Neuronal stem cell (in vitro differentiated cells): ENCODE results near the gene PIBF1.
"Not testable (repeated sequence)": the region's sequence is repeated elsewhere in the genome, so short reads cannot be mapped to it uniquely, and the experiment has no call there.

Experiments used
- DNase-seq: peaks from one replicate; pipeline ENCODE4 v3.0.0-alpha.2; 2013; ENCODE audit warnings: low spot score
- H2AFZ ChIP-seq: one replicate; pipeline ENCODE4 v1.6.1; 2013; ENCODE audit warnings: mild to moderate bottlenecking, low read length, inconsistent platforms
- H2AK5ac ChIP-seq: 2 replicates; pipeline ENCODE4 v1.6.1; 2013; ENCODE audit warnings: low read depth, mild to moderate bottlenecking, inconsistent platforms, low read length, moderate library complexity, mixed read lengths
- H2BK120ac ChIP-seq: 2 replicates; pipeline ENCODE4 v1.6.1; 2013; ENCODE audit warnings: low read depth, mild to moderate bottlenecking, inconsistent platforms, low read length, moderate library complexity, mixed read lengths
- H2BK12ac ChIP-seq: one replicate; pipeline ENCODE4 v1.6.1; 2013; ENCODE audit warnings: low read length, inconsistent platforms
- H2BK15ac ChIP-seq: 2 replicates; pipeline ENCODE4 v1.6.1; 2013; ENCODE audit warnings: mild to moderate bottlenecking, low read length, inconsistent platforms, mixed read lengths
- H2BK5ac ChIP-seq: one replicate; pipeline ENCODE4 v1.6.1; 2013; ENCODE audit warnings: inconsistent platforms, mild to moderate bottlenecking, low read length, moderate library complexity
- H3K14ac ChIP-seq: one replicate; pipeline ENCODE4 v1.6.1; 2013; ENCODE audit warnings: low read length, inconsistent platforms
- H3K18ac ChIP-seq: 2 replicates; pipeline ENCODE4 v1.6.1; 2013; ENCODE audit warnings: low read length, inconsistent platforms
- H3K23ac ChIP-seq: 2 replicates; pipeline ENCODE4 v1.6.1; 2013; ENCODE audit warnings: low read depth, mild to moderate bottlenecking, mixed read lengths, low read length, inconsistent platforms; ENCODE audit not compliant: poor library complexity
- H3K27ac ChIP-seq: replicated peaks from 3 replicates; pipeline ENCODE4 v1.5.1; 2013; ENCODE audit warnings: low read length, inconsistent platforms
- H3K27me3 ChIP-seq, 3 experiments: 2 replicates each; pipeline ENCODE4 v1.6.1; 2013; ENCODE audit warnings: low read length in 3 of 3, mild to moderate bottlenecking in 2 of 3, inconsistent platforms in 1 of 3, low read depth in 1 of 3, mixed read lengths in 1 of 3, moderate library complexity in 1 of 3; ENCODE audit not compliant: control insufficient read depth in 3 of 3, insufficient read depth in 3 of 3
- H3K36me3 ChIP-seq, 2 donors: replicated peaks in 1 of 2; 2 replicates each; pipeline ENCODE4 v1.6.1; 2013; ENCODE audit warnings: low read length in 2 of 2; ENCODE audit not compliant: control insufficient read depth in 2 of 2, insufficient read depth in 2 of 2
- H3K4ac ChIP-seq: 2 replicates; pipeline ENCODE4 v1.6.1; 2013; ENCODE audit warnings: inconsistent platforms, mild to moderate bottlenecking, low read length, moderate library complexity
- H3K4me1 ChIP-seq, 2 donors: 1 replicate in 1 of 2; 2 replicates in 1 of 2; pipeline ENCODE4 v1.6.1; 2013; ENCODE audit warnings: low read length in 2 of 2, low read depth in 1 of 2; ENCODE audit not compliant: control insufficient read depth in 2 of 2, insufficient read depth in 1 of 2
- H3K4me2 ChIP-seq: one replicate; pipeline ENCODE4 v1.6.1; 2013; ENCODE audit warnings: mild to moderate bottlenecking, low read length, inconsistent platforms; ENCODE audit not compliant: insufficient read depth, poor library complexity, severe bottlenecking
- H3K4me3 ChIP-seq, 2 donors: 2 replicates each; pipeline ENCODE4 v1.5.1; 2013; ENCODE audit warnings: low read length in 2 of 2, mild to moderate bottlenecking in 2 of 2, inconsistent platforms in 1 of 2, moderate library complexity in 1 of 2
- H3K79me1 ChIP-seq: one replicate; pipeline ENCODE4 v1.6.1; 2013; ENCODE audit warnings: low read depth, mild to moderate bottlenecking, inconsistent platforms, low read length, moderate library complexity
- H3K9ac ChIP-seq: one replicate; pipeline ENCODE4 v1.6.1; 2013; ENCODE audit warnings: mild to moderate bottlenecking, low read depth, low read length, inconsistent platforms; ENCODE audit not compliant: poor library complexity
- H3K9me3 ChIP-seq, 2 donors: replicated peaks in 1 of 2; 2 replicates each; pipeline versions ENCODE3 to v1.6.1; 2013; ENCODE audit warnings: low read length in 2 of 2, mild to moderate bottlenecking in 2 of 2, inconsistent platforms in 1 of 2, low read depth in 1 of 2, mixed read lengths in 1 of 2, moderate library complexity in 1 of 2; ENCODE audit not compliant: control insufficient read depth in 2 of 2, insufficient read depth in 1 of 2
- H4K8ac ChIP-seq: one replicate; pipeline ENCODE4 v1.6.1; 2013; ENCODE audit warnings: low read depth, mild to moderate bottlenecking, inconsistent platforms, low read length, moderate library complexity
- H4K91ac ChIP-seq: one replicate; pipeline ENCODE4 v1.6.1; 2013; ENCODE audit warnings: low read length, low read depth, mild to moderate bottlenecking, inconsistent platforms; ENCODE audit not compliant: poor library complexity
- WGBS, 2 donors: extraction: QIAGEN DNeasy Blood & Tissue Kit; methylation state at CpG; one replicate each; pipeline ENCODE4 v1.1.7; 2013; ENCODE audit warnings: missing lambda C conversion rate in 2 of 2, mixed read lengths in 1 of 2; ENCODE audit not compliant: insufficient read length in 2 of 2, insufficient replicate concordance in 1 of 2; ENCODE audit errors: extremely low coverage in 2 of 2; 5-methylcytosine and 5-hydroxymethylcytosine counted together

PIBF1 gene

GRCh38 chr13:73045031-73045430, 263.1 kb downstream of the PIBF1 start:
- no peak overlapping the region for H2BK5ac ChIP-seq
- H2AK5ac ChIP-seq = no peak overlapping the region
- H3K79me1 ChIP-seq = no peaks in the 10 kb centered on the region
- no peak overlapping the region for H3K14ac ChIP-seq
- H4K91ac ChIP-seq = no peak overlapping the region
- no peak overlapping the region for H2AFZ ChIP-seq
- no peak overlapping the region for H2BK12ac ChIP-seq
- no peaks in the 10 kb centered on the region for H3K4me1 ChIP-seq
- H3K36me3 ChIP-seq = no peaks in the 10 kb centered on the region
- no peak for DNase-seq
- no CpG with 5 or more reads among the region's 6 CpGs for whole genome bisulfite sequencing, 2 donors
- H3K18ac ChIP-seq = no peak overlapping the region
- no peak overlapping the region for H2BK120ac ChIP-seq
- no peak overlapping the region for H3K23ac ChIP-seq
- H4K8ac ChIP-seq = no peak overlapping the region
- no peak overlapping the region for H3K4me3 ChIP-seq
- no peak overlapping the region for H3K27ac ChIP-seq
- H3K27me3 ChIP-seq = no peaks in the 10 kb centered on the region
- H3K9ac ChIP-seq = no peak overlapping the region
- H3K4ac ChIP-seq = no peak overlapping the region
- no peak overlapping the region for H3K4me2 ChIP-seq
- no peak overlapping the region for H2BK15ac ChIP-seq
- no peaks in the 10 kb centered on the region for H3K9me3 ChIP-seq

GRCh38 chr13:73048615-73049014, 266.7 kb downstream of the PIBF1 start:
- not testable (repeated sequence) for H2BK120ac ChIP-seq, H2BK5ac ChIP-seq, H4K91ac ChIP-seq, H3K4me2 ChIP-seq, DNase-seq, H3K23ac ChIP-seq, H3K27me3 ChIP-seq, H3K9me3 ChIP-seq, H3K4me3 ChIP-seq, H3K14ac ChIP-seq, H3K27ac ChIP-seq, H3K18ac ChIP-seq, H4K8ac ChIP-seq, H2AK5ac ChIP-seq, H2BK12ac ChIP-seq, H3K36me3 ChIP-seq, H3K4ac ChIP-seq, H3K79me1 ChIP-seq, H2BK15ac ChIP-seq, H2AFZ ChIP-seq, H3K9ac ChIP-seq, H3K4me1 ChIP-seq
- WGBS, 2 donors = no CpG with 5 or more reads among the region's 2 CpGs

- H3K18ac ChIP-seq = no peak overlapping the region
- H2AK5ac ChIP-seq = no peak overlapping the region
- H3K14ac ChIP-seq = no peak overlapping the region
- no peak overlapping the region for H3K23ac ChIP-seq
- H3K27ac ChIP-seq = no peak overlapping the region
- no peak overlapping the region for H3K9ac ChIP-seq
- H3K4me2 ChIP-seq = no peak overlapping the region
- no CpG with 5 or more reads among the region's 5 CpGs for WGBS, 2 donors
- no peak overlapping the region for H4K91ac ChIP-seq
- no peak overlapping the region for H2BK12ac ChIP-seq
- DNase-seq = no peak
- no peaks in the 10 kb centered on the region for H3K79me1 ChIP-seq
- H3K9me3 ChIP-seq = no peaks in the 10 kb centered on the region
- peaks cover 0 to 4% of the 10 kb centered on the region in 2 donors for H3K4me1 ChIP-seq
- H4K8ac ChIP-seq = no peak overlapping the region
- H3K27me3 ChIP-seq = peaks cover 0 to 27% (median 10%) of the 10 kb centered on the region in 3 experiments
- no peak overlapping the region for H2AFZ ChIP-seq
- no peaks in the 10 kb centered on the region for H3K36me3 ChIP-seq
- H3K4ac ChIP-seq = no peak overlapping the region
- no peak overlapping the region for H2BK15ac ChIP-seq
- H2BK120ac ChIP-seq = no peak overlapping the region
- no peak overlapping the region for H2BK5ac ChIP-seq
- H3K4me3 ChIP-seq = no peak overlapping the region
Observed at GRCh38 chr13:73054712-73055111, 272.8 kb downstream of the PIBF1 start.

GRCh38 chr13:73055813-73056564, 274.1 kb downstream of the PIBF1 start:
- H3K4ac ChIP-seq = no peak overlapping the region
- H2BK5ac ChIP-seq = no peak overlapping the region
- H4K8ac ChIP-seq = no peak overlapping the region
- H3K79me1 ChIP-seq = no peaks in the 10 kb centered on the region
- H3K36me3 ChIP-seq = no peaks in the 10 kb centered on the region
- H4K91ac ChIP-seq = no peak overlapping the region
- no peak overlapping the region for H2AK5ac ChIP-seq
- no peak overlapping the region for H3K4me3 ChIP-seq
- no peak overlapping the region for H3K18ac ChIP-seq
- no peak overlapping the region for H2AFZ ChIP-seq
- no peaks in the 10 kb centered on the region for H3K9me3 ChIP-seq
- H3K4me2 ChIP-seq = no peak overlapping the region
- H3K4me1 ChIP-seq = peaks cover 2 to 5% of the 10 kb centered on the region in 2 donors
- no CpG with 5 or more reads among the region's 8 CpGs for WGBS, 2 donors
- H3K23ac ChIP-seq = no peak overlapping the region
- H3K9ac ChIP-seq = no peak overlapping the region
- H2BK12ac ChIP-seq = no peak overlapping the region
- H2BK15ac ChIP-seq = no peak overlapping the region
- H3K27ac ChIP-seq = no peak overlapping the region
- H3K14ac ChIP-seq = no peak overlapping the region
- H2BK120ac ChIP-seq = no peak overlapping the region
- H3K27me3 ChIP-seq = peaks cover 0 to 40% (median 23%) of the 10 kb centered on the region in 3 experiments
- no peak for DNase-seq
